D721Med (cell line): ENCODE measurements around the gene PSMC1.

ENCODE experiments used
- DNase-seq: peaks from one replicate; pipeline ENCODE4 v3.0.0; 2011; ENCODE audit warnings: low spot score; ENCODE audit not compliant: insufficient read length
- FAIRE-seq: peaks from 2 replicates; lab custom pipeline; 2011; peaks lifted over from hg19 to GRCh38; lab: Jason Lieb, UNC
- TF ChIP-seq, protein P1 (sequence below): IDR thresholded peaks from 2 replicates; pipeline ENCODE4 v1.5.1; 2012; ENCODE audit warnings: mild to moderate bottlenecking, control low read depth; ENCODE audit not compliant: insufficient read depth; ENCODE audit errors: missing control alignments

The PSMC1 gene

DNA sequence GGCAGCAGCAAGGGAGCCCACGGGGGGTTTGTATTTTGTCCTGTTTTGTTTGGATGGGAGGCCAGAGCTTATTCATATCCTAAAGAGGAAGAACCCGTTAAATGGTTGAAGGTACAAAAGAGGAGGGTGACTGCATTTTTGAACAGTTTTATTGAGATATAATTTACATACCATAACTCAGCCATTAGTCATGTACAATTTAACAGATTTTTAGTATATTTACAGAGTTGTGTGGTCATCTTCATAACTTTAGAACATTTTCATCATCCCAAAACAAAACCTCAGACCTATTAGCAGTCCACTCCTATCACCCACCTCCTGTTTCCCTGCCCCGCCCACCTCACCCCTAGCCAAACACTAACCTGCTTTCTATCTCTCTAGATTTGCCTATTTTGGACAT is 62.8 kb downstream of the PSMC1 start:
- no peak for FAIRE-seq
- TF ChIP-seq, protein P1, sequence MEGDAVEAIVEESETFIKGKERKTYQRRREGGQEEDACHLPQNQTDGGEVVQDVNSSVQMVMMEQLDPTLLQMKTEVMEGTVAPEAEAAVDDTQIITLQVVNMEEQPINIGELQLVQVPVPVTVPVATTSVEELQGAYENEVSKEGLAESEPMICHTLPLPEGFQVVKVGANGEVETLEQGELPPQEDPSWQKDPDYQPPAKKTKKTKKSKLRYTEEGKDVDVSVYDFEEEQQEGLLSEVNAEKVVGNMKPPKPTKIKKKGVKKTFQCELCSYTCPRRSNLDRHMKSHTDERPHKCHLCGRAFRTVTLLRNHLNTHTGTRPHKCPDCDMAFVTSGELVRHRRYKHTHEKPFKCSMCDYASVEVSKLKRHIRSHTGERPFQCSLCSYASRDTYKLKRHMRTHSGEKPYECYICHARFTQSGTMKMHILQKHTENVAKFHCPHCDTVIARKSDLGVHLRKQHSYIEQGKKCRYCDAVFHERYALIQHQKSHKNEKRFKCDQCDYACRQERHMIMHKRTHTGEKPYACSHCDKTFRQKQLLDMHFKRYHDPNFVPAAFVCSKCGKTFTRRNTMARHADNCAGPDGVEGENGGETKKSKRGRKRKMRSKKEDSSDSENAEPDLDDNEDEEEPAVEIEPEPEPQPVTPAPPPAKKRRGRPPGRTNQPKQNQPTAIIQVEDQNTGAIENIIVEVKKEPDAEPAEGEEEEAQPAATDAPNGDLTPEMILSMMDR: no peak

DNA sequence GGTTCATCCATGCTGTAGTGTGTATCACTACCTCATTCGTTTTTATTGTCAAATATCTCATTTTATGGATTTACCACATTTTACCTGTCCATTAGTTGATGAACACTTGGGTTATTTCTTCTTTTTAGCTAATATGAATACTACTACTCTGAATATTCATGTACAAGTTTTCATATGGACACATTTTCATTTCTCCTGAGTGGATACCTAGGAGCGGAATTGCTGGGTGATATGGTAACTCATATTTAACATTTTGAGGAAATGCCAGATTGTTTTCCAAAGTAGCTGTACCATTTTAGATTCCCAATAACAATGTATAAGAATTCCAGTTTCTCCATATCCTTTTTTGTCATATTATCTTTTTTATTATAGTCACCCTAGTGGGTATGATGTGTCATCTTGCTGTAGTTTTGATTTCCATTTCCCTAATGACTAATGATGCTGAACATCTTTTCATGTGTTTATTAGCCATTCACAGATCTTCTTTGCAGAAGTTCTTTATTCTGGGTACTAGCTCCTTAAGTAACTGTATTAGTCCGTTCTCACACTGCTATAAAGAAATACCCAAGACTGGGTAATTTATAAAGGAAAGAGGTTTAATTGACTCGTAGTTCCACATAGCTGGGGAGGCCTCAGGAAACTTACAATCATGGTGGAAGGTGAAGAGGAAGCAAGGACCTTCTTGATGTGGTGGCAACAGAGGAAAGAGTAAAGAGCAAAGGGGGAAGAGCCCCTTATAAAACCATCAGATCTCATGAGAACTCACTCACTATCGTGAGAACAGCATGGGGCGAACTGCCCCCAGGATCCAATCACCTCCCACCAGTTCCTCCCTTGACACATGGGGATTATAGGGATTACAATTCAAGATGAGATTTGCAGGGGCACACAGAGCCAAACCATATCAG is 63.5 kb downstream of the PSMC1 start:
- TF ChIP-seq, protein P1: no peak
- DNase-seq (no peak), FAIRE-seq (no peak)

More for the DNA sequence above, 62.8 kb downstream of the PSMC1 start:
- no peak for DNase-seq

DNA sequence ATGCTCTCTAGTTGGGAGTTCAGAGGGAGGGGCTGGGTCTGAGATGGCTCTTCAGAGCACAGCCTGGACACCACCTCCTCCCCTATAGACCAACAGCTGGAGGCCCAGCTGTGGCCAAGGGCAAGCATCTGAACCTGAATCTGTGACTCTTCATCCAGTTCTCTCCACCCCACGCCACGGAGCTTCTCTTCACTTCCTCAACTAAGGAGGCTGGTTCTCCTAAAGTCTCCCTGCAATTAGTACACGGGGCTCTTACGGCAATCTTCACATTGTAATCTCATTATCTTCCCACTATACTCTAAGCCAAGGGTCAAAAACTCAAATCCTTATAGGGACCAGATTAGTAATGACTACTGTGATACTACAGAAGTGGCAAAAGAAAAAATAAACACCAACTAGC is 65.5 kb downstream of the PSMC1 start:
- FAIRE-seq (no peak), DNase-seq (no peak)
- TF ChIP-seq, protein P1: no peak
